NCI-H187 (cell line): ENCODE results near the gene OR6C1.
"Not testable (repeated sequence)": the region's sequence is repeated elsewhere in the genome, so short reads cannot be mapped to it uniquely, and the experiment has no call there.

Source experiments
- DNase-seq, 2 experiments: peaks; one replicate each; lab custom pipeline; 2025; lab: John Stamatoyannopoulos, UW

Gene OR6C1

DNA sequence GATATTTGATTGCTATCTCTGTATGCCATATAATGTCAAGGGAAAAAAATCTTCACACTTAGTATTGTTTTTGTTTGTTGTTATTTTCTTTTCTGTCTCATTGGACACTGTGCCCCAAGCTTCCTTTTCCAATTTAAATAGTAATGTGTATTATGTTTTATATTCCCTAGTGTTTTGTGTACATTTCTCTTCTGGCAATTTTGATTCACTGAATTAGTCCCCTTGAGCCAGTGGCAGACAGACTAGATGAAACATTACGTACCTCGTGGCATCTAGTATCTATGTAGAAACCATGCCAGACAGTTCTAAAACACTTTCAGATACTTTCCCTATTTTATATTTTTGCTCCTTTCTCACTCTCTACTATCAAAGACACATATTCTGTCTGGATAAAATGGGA is at the start of gene OR6C1:
TSS of gene OR6C1 (plus strand) at position 301 of the 400 bp plus-strand sequence. CDS start 6,257 bp downstream, outside the sequence.
- DNase-seq, result no peak

DNA sequence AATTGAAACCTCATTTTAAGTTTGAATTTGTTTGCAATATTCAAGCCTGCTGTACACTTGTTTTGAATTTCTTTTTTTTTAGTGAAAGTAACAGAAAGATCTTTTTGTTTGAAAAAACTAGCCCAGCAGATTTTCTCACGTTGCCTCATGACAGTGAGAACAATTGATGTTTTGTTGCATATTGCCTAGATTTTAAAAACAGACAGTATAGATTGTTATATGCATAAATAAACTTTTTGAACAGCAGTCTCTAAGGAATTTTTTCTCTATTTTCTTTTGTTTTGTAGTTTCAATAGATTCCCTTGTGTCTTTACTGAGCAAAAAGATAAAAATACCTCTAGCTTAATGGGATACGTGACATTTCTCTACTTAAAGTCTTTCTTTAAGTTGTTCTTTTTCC is 33.2 kb upstream of the OR6C1 start:
- DNase-seq, result no peak

DNA sequence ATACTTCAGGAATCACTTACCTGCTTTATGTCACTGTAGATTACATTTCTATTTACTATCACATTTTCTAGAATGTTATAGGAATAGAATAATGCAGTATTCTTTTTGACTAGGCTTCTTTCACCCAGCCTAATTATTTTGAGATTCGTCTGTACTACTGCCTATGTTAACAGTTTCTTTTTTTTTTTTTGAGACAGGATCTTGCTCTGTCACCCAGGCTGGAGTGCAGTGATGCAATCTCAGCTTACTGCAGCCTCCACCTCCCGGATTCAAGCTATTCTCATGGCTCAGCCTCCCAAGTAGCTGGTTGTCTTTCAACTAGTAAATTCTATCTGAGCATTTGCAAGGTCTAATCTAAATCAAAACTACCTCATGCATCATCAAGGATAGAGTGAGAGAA is 24.1 kb upstream of the OR6C1 start:
- no peak for DNase-seq

DNA sequence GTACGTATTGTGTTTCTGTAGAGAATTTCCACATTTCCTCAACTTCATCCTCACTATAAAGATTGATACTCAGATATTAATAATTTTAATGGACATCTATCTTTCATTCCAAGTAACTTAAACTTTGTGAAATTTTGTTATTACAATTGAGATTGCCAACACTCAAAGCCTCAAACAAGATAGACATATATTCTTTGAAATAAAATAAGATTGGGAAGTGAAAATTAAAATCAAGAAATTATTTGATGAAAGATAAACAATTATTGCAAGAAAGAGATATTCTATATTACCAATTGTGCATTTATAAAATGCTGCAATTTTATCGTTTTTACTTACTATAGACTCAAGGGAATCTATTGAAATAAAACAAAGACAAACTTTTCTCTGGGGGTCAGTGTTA is 17.7 kb upstream of the OR6C1 start, which contains the start of gene OR6C6:
TSS of gene OR6C6 (minus strand) at position 101 of the 400 bp plus-strand sequence. CDS start 1,337 bp downstream, outside the sequence.
- DNase-seq, result no peak

DNA sequence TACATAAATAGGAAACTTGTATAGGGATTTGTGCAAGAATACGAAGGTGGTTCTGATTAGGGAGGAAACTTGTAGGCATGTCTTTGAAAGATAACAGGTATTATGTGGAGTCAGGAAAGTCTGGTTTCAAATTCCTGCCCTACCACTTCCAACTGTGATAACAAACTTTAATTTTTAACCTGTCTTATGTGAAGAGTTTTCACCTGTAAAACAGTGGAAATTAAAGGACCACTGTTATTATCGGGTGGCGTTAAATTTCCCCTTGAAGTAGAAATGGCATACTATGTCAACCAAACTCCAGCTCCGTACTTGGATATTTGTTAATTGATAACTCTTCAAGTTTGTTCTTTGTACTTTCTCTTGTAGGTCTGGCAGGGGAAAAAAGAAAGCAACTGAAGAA is 6.1 kb downstream of the OR6C1 start:
- no peak for DNase-seq

DNA sequence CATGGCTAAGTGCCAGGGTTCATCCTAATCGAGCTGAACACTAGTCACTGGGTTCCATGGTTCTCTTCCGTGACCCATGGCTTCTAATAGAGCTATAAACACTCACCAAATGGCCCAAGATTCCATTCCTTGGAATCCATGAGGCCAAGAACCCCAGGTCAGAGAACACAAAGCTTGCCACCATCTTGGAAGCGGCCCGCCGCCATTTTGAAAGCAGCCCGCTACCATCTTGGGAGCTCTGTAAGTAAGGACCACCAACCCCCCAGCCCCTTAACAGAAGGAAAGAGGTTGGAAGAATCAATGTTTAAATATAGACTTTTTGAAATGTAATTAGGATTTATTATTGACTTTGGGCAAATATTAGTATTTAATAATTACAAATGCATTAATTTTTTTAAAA is 11.7 kb downstream of the OR6C1 start:
- DNase-seq, result not testable (repeated sequence)

DNA sequence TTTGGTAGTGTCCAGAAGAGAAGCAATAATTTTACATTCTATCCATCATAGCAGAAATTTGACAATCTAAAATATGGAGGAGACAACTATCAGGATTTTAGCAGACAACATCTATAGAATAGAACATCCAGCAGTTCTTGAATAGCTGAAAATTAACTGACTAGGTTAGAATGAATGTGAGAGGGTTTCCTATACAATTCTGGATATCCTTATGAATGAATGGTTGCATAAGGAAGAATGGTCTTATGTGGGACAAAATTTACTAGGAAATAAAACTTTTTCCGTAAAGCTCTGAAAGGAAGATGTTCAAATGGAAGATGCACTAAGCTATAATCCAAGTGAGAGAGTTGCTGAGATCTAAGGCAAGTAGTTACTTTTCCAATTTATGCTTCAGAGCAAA is 16.3 kb downstream of the OR6C1 start, which contains the start of gene OR6C3:
TSS of gene OR6C3 (plus strand) at position 301 of the 400 bp plus-strand sequence. CDS start 955 bp downstream, outside the sequence.
- no peak for DNase-seq

DNA sequence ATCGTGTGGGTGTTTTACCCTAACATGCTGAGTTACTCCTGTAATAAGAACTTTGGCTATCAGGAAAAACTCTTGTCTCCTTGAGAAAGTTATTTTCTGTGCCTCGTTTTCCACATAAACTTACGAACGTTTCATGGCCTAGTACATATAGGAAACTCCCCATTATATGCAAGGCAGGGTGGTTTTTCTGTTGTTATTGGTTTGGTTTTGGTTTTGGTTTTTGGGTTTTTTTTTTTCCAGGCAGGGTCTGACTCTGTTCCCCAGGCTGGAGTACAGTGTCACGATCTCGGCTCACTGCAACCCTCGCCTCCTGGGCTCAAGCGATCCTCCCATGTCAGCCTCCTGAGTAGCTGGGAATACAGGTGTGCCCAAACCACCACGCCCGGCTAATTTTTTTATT is 21.9 kb downstream of the OR6C1 start:
- DNase-seq, result no peak

DNA sequence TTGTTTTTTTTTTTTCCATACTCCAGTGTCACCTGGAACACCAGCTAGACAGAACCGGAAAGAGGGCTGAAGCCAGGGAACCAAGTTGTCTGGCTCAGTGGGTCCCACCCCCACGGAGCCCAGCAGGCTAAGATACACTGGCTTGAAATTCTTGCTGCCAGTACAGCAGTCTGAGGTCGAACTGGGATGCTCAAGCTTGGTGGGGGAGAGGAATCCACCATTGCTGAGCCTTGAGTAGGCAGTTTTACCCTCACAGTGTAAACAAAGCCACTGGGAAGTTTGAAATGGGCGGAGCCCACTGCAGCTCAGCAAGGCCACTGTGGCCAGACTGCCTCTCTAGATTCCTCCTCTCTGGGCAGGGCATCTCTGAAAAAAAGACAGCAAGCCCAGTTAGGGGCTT is 41.2 kb downstream of the OR6C1 start:
- DNase-seq, result not testable (repeated sequence)

DNA sequence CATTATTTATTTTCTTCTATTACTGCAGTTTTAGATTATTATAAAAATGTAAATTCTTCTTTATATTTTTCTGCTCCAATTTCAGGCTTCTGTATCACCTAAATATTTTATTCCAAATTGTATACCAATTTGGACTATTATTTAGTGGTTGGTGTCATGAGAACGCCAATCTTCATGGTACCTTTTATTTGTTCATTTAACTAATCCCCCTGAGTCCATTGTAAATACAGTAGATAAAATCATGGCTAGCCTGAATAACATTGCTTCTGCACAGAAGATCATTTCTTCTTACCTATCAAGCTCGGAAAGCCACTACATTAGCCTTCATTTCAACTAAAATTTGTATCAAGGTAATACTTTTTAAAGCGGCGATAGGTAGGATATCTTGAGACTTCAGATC is 48.5 kb downstream of the OR6C1 start, which contains the start of gene OR6C75:
TSS of gene OR6C75 (plus strand) at position 301 of the 400 bp plus-strand sequence. CDS start 2,136 bp downstream, outside the sequence.
- no peak for DNase-seq

DNA sequence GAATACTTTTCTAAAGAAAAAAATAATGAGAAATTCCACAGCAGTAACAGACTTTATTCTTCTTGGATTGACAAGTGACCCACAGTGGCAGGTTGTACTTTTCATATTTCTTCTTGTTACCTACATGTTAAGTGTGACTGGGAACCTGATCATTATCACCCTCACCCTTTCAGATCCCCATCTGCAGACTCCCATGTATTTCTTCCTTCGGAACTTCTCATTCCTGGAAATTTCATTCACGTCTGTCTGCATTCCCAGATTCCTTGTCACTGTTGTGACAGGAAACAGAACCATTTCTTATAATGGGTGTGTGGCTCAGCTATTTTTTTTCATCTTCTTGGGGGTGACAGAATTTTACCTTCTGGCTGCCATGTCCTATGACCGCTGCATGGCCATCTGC is 50.9 kb downstream of the OR6C1 start:
- DNase-seq, result no peak
